ENCODE data around the gene VSX1.

Gene VSX1

GRCh38 chr20:25085756-25086495 lies 4.0 kb upstream of the VSX1 start:
- DNase-seq, result no peak

- DNase-seq, result peak; percentile 49 to 64
Measured at GRCh38 chr20:25084626-25085187, 2.8 kb upstream of the VSX1 start.

- DNase-seq, result peak; percentile 49 to 64
Measured at GRCh38 chr20:25083773-25084625, 2.1 kb upstream of the VSX1 start.

- peak; percentile 11 to 63 for DNase-seq
Measured at GRCh38 chr20:25083141-25083772, 1.3 kb upstream of the VSX1 start.

- peak; percentile 16 to 55 for DNase-seq
Measured at GRCh38 chr20:25082498-25082873, 545 bp upstream of the VSX1 start.

- peak; percentile 40 to 85 for DNase-seq
Measured at GRCh38 chr20:25081065-25081729, 744 bp downstream of the VSX1 start.

- DNase-seq, result no peak
Measured at GRCh38 chr20:25079171-25079570, 2.8 kb downstream of the VSX1 start.

- DNase-seq, result no peak
Measured at GRCh38 chr20:25078662-25079061, 3.3 kb downstream of the VSX1 start.

- peak; percentile 30 to 73 for DNase-seq
Measured at GRCh38 chr20:25077610-25078169, 4.3 kb downstream of the VSX1 start.

GRCh38 chr20:25076731-25077609 lies 5.0 kb downstream of the VSX1 start:
- peak; percentile 82 to 89 for DNase-seq

GRCh38 chr20:25076201-25076600 lies 5.7 kb downstream of the VSX1 start:
- no peak for DNase-seq

- DNase-seq, result no peak
Measured at GRCh38 chr20:25073544-25073943, 8.4 kb downstream of the VSX1 start.

GRCh38 chr20:25072226-25072811 lies 9.6 kb downstream of the VSX1 start:
- no peak for DNase-seq

GRCh38 chr20:25071734-25072133 lies 10.2 kb downstream of the VSX1 start:
- no peak for DNase-seq

GRCh38 chr20:25070821-25071473 lies 11.0 kb downstream of the VSX1 start:
- DNase-seq, result no peak

GRCh38 chr20:25067102-25067987 lies 14.6 kb downstream of the VSX1 start:
- DNase-seq, result no peak

GRCh38 chr20:25066386-25066785 lies 15.6 kb downstream of the VSX1 start:
- no peak for DNase-seq

GRCh38 chr20:25065625-25066338 lies 16.2 kb downstream of the VSX1 start:
- peak; percentile 39 to 70 for DNase-seq
